ENCODE results near the gene GLB1L2. TPM values are rescaled to one million over a fixed set of nuclear protein-coding genes. Genes with fewer than 3 reads are reported as not detected.
"Not testable (repeated sequence)": the region's sequence is repeated elsewhere in the genome, so short reads cannot be mapped to it uniquely, and the experiment has no call there.

Gene GLB1L2, protein sequence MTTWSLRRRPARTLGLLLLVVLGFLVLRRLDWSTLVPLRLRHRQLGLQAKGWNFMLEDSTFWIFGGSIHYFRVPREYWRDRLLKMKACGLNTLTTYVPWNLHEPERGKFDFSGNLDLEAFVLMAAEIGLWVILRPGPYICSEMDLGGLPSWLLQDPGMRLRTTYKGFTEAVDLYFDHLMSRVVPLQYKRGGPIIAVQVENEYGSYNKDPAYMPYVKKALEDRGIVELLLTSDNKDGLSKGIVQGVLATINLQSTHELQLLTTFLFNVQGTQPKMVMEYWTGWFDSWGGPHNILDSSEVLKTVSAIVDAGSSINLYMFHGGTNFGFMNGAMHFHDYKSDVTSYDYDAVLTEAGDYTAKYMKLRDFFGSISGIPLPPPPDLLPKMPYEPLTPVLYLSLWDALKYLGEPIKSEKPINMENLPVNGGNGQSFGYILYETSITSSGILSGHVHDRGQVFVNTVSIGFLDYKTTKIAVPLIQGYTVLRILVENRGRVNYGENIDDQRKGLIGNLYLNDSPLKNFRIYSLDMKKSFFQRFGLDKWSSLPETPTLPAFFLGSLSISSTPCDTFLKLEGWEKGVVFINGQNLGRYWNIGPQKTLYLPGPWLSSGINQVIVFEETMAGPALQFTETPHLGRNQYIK
- polyA plus RNA-seq (2011; rRNA removed), result 0.11 and 0.12 TPM in 2 replicates
- polyA minus RNA-seq (2011; rRNA and poly(A)+ RNA removed), result not detected in 2 replicates

GRCh38 chr11:134331354-134332188 lies at the start of gene GLB1L2:
GLB1L2 (plus strand) TSS chr11:134331988; CDS start chr11:134332062, 74 bp downstream.
- H3K4me3 ChIP-seq (ENCODE audit: low read depth, low read length), result peak within 1 kb of the TSS; percentile 43
- TF ChIP-seq, protein P1, sequence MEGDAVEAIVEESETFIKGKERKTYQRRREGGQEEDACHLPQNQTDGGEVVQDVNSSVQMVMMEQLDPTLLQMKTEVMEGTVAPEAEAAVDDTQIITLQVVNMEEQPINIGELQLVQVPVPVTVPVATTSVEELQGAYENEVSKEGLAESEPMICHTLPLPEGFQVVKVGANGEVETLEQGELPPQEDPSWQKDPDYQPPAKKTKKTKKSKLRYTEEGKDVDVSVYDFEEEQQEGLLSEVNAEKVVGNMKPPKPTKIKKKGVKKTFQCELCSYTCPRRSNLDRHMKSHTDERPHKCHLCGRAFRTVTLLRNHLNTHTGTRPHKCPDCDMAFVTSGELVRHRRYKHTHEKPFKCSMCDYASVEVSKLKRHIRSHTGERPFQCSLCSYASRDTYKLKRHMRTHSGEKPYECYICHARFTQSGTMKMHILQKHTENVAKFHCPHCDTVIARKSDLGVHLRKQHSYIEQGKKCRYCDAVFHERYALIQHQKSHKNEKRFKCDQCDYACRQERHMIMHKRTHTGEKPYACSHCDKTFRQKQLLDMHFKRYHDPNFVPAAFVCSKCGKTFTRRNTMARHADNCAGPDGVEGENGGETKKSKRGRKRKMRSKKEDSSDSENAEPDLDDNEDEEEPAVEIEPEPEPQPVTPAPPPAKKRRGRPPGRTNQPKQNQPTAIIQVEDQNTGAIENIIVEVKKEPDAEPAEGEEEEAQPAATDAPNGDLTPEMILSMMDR (IDR thresholded peaks at IDR 0.05; ENCODE audit: low read depth, low read length), result no peak
- CTCF ChIA-PET, result no interaction called here

GRCh38 chr11:134282121-134283045 lies 49.4 kb upstream of the GLB1L2 start:
- TF ChIP-seq, protein P1 (IDR thresholded peaks at IDR 0.05; ENCODE audit: low read depth, low read length), result no peak

More at GRCh38 chr11:134331354-134332188, at the start of gene GLB1L2:
- DNase-seq (ENCODE audit: low read depth, low spot score), result no peak
- POLR2A ChIA-PET, result no interaction called here
- Histone ChIP-seq H3K27ac (ENCODE audit: low read depth, low read length) (no peak within 1 kb of the TSS), H3K9me3 (ENCODE audit: control insufficient read depth, insufficient read depth, low read length) (no peaks in the 10 kb centered on the region; the same call in 1 of the 2 replicates), H3K27me3 (ENCODE audit: control insufficient read depth, insufficient read depth, low read length) (peaks cover 19% of the 10 kb centered on the region)

DNA sequence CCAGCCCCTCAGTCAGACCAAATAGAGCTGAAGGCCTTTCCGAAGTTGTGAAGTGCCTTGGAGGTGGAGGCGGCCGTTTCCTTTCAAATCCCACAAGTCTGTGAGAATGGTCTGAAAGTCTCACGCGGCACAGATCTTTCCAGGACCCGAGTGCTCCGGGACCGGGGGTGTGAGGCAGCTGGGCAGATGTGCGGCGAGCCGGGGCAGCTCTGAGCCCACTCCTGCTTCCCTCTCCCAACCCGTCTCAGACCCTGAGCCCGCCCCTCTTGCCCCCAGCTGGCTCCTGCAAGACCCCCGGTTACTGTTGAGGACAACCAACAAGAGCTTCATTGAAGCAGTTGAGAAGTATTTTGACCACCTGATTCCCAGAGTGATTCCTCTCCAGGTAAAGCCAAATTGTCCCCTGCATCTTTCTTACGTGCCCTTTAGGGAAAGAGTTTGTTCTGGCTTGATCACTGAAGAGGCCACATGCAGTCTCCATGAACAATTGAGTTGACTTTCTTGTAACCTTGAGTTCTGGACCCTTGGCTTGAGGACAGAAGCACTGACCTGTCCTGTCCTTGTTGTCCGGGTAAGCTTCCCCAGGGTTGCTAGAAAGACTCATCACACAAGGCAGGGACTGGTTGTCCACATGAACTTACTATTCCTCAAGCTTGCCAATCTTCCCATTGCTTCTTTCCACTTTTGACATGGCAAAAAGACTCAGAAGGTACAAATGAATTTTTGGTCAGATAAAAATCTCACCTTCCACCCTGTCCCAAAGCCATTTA lies 48.1 kb upstream of the GLB1L2 start:
- peaks cover 6% of the 10 kb centered on the region for H3K27me3 ChIP-seq (ENCODE audit: control insufficient read depth, insufficient read depth, low read length)
- H3K4me3 ChIP-seq (ENCODE audit: low read depth, low read length), result no peak overlapping the region
- no peak overlapping the region for H3K27ac ChIP-seq (ENCODE audit: low read depth, low read length)
- DNase-seq (ENCODE audit: low read depth, low spot score), result no peak
- CTCF ChIA-PET, result no interaction called here
- TF ChIP-seq, protein P1 (IDR thresholded peaks at IDR 0.05; ENCODE audit: low read depth, low read length), result no peak
- no peaks in the 10 kb centered on the region; the same call in 1 of the 2 replicates for H3K9me3 ChIP-seq (ENCODE audit: control insufficient read depth, insufficient read depth, low read length)
- POLR2A ChIA-PET, result no interaction called here

More at GRCh38 chr11:134282121-134283045, 49.4 kb upstream of the GLB1L2 start:
- ChIA-PET CTCF (no interaction called here), POLR2A (interaction anchor here (0.6 kb wide), 1 partner anchor 29 kb away, joined by 3 read pairs; the partner anchor contains the start of genes ACAD8 and THYN1)
- Histone ChIP-seq H3K27me3 (ENCODE audit: control insufficient read depth, insufficient read depth, low read length) (peaks cover 19% of the 10 kb centered on the region), H3K27ac (ENCODE audit: low read depth, low read length) (no peak overlapping the region), H3K4me3 (ENCODE audit: low read depth, low read length) (no peak overlapping the region), H3K9me3 (ENCODE audit: control insufficient read depth, insufficient read depth, low read length) (peaks cover 4% of the 10 kb centered on the region)
- no peak for DNase-seq (ENCODE audit: low read depth, low spot score)

DNA sequence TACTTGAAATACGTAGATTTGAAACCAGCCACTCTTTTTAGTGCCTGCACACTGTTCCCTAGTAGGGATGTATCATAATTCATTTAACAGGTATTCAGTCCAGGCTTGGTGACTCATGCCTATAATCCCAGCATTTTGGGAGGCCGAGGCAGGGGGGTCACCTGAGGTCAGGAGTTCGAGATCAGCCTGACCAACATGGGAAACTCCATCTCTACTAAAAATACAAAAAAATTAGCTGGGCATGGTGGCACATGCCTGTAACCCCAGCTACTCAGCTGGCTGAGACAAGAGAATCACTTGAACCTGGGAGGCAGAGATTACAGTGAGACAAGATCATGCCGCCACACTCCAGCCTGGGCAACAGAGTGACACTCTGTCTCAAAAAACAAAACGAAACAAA lies 47.4 kb upstream of the GLB1L2 start:
- H3K4me3 ChIP-seq (ENCODE audit: low read depth, low read length); H3K27ac ChIP-seq (ENCODE audit: low read depth, low read length); CTCF ChIA-PET; H3K9me3 ChIP-seq (ENCODE audit: control insufficient read depth, insufficient read depth, low read length); DNase-seq (ENCODE audit: low read depth, low spot score); H3K27me3 ChIP-seq (ENCODE audit: control insufficient read depth, insufficient read depth, low read length); POLR2A ChIA-PET: not testable (repeated sequence)
